GM10847 (cell line): ENCODE measurements around the gene VCAN.

Source experiments
- POLR2A ChIP-seq: IDR thresholded peaks from 2 replicates; pipeline ENCODE4 v1.6.1; 2011; ENCODE audit not compliant: insufficient read length; ENCODE audit errors: extremely low read depth

VCAN gene

DNA sequence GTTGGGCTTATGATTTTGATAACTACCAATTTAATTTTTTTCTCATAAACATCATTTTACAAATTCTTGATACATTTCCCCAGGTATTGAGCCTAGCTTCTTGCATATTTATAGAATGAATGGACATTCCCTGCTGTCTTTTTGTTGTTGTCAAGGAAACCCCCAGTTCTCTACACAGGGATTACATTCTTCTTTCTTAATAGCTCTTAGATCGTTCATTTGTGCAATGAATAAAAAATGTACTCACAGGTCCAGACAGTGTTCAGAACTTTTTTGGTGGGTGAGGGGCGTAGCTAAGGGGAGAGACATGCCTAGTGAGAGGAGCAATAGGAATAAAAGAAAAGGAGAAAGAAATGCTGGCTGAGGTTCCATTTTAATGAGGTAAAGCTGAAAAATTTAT lies 58.6 kb downstream of the VCAN start:
- TF ChIP-seq POLR2A = no peak

DNA sequence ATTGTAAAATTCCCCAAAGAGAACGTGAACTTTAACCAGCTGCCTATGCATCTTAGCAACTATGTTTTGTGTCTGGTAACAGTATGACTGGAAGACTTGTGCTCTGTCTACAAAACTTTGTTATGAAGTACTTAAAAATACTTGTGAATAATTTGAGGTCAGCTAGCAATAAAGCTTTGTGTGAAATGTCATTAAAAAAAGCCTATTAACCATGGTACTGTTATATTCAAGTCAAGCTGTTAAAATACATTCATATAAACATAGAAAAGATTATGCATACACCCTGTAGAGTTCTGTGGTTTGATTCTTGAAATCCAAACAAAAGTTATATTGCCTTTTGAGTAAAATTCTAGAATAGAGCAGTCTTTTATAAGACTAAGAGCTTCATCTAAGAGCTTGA lies 60.1 kb downstream of the VCAN start:
- TF ChIP-seq POLR2A = no peak

DNA sequence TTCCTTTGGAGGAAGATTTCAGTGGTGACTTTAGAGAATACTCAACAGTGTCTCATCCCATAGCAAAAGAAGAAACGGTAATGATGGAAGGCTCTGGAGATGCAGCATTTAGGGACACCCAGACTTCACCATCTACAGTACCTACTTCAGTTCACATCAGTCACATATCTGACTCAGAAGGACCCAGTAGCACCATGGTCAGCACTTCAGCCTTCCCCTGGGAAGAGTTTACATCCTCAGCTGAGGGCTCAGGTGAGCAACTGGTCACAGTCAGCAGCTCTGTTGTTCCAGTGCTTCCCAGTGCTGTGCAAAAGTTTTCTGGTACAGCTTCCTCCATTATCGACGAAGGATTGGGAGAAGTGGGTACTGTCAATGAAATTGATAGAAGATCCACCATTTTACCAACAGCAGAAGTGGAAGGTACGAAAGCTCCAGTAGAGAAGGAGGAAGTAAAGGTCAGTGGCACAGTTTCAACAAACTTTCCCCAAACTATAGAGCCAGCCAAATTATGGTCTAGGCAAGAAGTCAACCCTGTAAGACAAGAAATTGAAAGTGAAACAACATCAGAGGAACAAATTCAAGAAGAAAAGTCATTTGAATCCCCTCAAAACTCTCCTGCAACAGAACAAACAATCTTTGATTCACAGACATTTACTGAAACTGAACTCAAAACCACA lies 67.4 kb downstream of the VCAN start:
- no peak for TF ChIP-seq POLR2A

DNA sequence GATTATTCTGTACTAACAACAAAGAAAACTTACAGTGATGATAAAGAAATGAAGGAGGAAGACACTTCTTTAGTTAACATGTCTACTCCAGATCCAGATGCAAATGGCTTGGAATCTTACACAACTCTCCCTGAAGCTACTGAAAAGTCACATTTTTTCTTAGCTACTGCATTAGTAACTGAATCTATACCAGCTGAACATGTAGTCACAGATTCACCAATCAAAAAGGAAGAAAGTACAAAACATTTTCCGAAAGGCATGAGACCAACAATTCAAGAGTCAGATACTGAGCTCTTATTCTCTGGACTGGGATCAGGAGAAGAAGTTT lies 67.9 kb downstream of the VCAN start:
- TF ChIP-seq POLR2A = no peak

DNA sequence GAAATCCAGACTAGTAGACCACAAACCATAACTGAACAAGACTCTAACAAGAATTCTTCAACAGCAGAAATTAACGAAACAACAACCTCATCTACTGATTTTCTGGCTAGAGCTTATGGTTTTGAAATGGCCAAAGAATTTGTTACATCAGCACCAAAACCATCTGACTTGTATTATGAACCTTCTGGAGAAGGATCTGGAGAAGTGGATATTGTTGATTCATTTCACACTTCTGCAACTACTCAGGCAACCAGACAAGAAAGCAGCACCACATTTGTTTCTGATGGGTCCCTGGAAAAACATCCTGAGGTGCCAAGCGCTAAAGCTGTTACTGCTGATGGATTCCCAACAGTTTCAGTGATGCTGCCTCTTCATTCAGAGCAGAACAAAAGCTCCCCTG lies 68.6 kb downstream of the VCAN start:
- TF ChIP-seq POLR2A = no peak

DNA sequence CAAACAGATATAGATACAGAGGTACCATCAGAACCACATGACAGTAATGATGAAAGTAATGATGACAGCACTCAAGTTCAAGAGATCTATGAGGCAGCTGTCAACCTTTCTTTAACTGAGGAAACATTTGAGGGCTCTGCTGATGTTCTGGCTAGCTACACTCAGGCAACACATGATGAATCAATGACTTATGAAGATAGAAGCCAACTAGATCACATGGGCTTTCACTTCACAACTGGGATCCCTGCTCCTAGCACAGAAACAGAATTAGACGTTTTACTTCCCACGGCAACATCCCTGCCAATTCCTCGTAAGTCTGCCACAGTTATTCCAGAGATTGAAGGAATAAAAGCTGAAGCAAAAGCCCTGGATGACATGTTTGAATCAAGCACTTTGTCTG lies 69.2 kb downstream of the VCAN start:
- no peak for TF ChIP-seq POLR2A

DNA sequence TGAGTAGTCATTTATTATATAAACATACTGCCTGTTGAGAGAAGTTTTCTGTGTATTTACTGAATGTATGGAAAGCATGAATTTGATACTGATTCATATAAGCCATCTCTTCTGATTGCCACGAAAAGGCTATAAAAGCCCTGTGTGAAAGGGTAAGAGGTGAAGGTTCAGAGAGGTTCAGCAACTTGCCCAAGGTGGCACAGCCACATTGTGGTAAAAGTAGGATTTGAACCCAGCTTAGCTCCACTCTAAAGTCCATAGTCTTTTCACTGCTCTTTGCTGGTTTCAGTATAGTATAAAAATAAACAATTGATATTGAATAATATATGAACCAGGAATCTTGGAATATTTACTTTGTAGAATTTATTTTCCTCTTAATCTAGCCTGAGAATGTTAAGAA lies 71.3 kb downstream of the VCAN start:
- no peak for TF ChIP-seq POLR2A

DNA sequence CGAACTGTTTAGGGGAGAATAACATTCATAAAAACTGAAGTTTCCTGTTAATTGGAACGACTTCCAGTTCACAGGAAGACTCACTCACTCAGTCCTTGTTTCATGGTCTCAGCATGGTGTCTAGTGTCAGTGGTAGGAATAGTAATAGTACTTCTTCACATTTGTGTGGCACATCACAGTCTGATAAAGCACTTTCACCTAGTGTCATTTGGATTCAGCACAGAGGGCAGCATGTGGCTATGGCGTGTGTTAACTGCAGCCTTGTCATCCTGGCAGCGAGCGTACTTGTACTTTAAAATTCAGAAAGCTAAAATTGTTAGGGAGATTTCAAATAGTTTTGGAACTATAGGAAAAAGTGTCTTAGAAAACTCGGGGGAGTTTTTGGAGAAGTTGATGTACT lies 72.4 kb downstream of the VCAN start:
- TF ChIP-seq POLR2A = no peak

DNA sequence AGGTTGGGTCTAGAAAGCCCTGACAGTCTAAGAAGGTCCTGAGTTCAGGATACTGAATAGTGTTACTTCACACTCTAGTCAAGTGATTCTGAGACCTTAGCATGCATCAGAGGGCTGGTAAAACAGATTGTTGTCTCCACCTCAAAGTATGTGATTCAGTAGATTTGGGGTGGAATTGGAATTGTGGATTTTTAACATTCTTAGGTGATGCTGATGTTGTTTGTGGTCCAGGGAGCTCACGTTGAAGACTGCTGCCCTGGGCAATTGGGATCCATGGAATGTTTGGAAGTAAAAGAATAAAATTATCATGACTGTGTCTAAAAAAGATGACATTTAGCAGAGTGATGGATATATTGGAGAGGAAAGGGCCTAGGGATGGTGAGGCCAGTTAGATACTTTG lies 75.6 kb downstream of the VCAN start:
- TF ChIP-seq POLR2A = no peak

DNA sequence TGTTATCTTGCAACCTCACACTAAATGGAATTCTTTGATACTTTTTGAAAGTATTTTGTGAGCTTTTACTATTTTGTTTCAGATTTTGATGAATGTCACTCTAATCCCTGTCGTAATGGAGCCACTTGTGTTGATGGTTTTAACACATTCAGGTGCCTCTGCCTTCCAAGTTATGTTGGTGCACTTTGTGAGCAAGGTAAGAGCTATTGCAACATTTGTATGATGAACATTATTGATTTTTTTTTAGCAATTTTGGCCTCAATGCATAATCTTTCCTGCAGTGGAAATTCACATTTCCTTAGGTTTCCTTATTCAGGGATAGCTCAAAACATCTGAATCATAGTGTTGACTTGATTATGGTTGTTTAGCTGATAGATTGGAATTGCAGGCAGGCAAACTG lies 76.3 kb downstream of the VCAN start:
- no peak for TF ChIP-seq POLR2A

DNA sequence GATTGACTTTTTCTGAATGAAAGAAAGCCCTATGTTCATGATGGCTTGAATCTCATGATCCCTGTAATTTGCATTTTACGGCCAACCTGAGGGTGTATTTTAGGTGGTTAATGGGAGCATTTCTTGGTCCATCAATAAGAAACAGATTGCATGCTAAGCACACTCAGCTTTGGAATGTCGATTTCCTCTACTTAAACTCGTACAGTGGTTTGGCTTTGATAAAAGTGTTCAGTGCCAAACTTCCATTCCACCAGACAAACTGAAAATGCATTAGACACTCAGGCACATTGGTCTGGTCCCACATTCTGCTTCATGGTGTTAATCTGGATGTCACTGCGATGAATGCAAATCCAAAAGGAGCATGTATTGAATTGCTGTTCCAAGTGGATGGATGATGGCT lies 77.0 kb downstream of the VCAN start:
- TF ChIP-seq POLR2A = no peak

DNA sequence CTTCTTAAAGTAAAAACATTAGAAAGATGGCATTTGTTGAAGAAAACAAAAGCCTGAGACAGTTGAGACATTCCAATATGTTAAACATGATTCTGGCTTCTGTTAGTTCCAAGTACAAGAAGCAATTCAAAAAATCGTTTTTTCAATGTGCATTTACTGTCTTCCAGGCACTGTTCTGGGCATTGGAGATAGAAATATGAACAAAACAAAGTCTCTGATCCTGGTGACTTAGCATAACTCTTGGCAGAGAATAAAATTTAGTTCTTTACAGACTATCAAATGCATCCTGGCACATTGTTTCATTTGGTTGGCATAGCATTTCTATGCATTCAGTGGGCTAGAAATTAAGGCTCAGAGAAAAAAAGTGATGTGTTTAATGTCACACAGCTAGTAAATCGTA lies 77.5 kb downstream of the VCAN start:
- no peak for TF ChIP-seq POLR2A

DNA sequence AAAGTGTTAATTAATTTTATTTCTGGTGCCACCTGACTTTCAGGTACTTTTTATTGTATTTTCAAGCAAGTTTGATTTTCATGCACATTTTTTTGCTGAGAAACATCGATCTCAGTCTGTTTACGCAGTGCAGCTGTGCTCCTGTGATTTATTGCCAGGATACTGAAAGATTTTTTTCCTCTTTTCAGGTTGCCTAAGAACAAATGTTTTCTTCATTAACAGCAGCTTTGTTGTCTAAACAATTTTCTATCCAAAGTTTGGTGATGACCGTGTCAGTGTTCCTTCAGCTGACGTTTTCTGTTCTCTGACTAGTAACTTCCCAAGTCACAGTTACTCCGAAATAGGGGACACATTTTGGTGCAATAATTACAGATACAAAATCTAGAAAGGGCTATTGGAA lies 78.1 kb downstream of the VCAN start:
- no peak for TF ChIP-seq POLR2A

DNA sequence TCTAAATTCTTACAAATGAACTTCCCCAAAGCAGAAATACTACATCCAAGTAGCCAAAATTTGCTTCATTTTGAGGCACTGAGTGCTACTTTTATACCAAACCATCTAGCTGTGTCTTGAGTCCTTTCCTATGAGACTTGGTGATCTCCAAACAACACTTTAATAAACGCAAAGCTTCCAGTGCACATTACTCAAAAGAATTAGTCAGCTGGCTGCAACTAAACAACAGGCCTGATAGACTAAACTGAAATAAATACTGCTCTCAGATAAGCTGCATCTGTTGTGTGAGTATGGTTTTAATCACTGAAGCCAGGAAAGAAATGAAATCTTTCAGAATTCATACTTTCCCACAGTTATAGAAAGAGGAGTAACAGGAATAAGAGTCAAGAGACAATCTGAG lies 80.3 kb downstream of the VCAN start:
- TF ChIP-seq POLR2A = no peak

DNA sequence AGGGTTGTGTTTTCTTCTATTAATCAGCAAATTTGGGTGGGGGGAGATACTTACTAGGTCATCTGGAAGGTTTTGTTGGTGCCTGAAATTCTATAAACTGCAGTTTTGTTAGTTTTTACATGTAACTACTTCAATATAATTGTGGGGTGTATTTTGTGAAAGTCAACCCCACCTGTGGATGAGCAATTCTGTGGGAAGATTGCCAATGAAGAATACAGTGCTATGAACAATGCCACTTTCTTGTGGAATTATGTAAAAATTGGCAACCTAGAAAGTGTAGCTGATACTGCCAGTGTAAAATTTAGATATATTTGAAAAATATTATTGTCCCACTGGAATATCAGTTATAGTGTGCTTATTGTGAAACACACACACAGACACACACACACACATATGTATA lies 80.7 kb downstream of the VCAN start:
- no peak for TF ChIP-seq POLR2A

DNA sequence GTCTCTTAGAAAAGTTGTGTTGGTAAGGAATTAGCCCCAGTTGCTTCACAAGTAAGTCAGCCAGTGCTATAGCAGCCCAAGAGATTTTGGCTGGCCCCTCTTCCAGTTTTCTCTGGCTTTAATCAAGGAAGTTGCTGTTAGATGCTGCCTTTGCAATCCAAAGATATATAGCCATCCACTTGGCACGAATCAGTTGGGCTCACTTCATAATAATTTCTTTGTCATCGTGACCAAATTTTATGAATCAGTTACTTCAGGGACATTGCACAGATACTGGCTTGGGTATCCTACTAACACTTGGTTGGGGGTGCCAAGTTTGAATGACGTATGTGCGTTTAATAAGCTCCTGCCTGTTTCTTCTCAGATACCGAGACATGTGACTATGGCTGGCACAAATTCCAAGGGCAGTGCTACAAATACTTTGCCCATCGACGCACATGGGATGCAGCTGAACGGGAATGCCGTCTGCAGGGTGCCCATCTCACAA lies 81.5 kb downstream of the VCAN start:
- no peak for TF ChIP-seq POLR2A

DNA sequence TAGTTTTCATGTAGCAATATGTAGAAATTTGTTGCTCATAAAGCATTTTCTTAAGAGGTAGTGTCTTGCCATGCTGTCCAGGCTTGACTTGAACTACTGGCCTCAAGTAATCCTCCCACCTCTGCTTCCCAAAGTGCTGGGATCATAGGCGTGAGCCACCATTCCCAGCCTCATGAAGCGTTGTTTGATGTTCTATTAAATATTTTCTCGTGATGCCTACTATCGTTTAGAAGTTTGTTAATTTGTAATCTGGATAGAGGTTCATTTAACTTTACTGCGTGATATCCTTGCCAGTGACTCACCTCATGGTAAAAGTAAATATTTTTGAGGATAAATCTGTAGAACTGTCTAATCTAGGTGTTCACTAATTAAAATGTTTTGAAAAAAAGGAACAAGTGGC lies 82.6 kb downstream of the VCAN start:
- TF ChIP-seq POLR2A = no peak

DNA sequence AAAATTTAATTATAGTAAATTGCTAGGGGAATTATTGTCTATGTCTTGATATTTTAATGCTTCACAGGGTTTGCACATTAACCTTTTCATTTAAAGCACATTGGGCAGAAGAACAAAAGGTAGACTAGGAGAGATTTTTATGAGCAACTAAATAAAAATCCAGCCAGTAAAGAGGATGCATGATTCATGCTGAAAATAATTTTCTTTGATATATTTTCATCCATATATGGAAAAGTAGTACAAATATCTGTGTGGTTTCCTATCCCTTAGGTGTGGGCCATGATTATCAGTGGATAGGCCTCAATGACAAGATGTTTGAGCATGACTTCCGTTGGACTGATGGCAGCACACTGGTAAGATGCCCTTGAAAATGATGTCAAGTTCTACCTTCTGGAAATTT lies 83.1 kb downstream of the VCAN start:
- no peak for TF ChIP-seq POLR2A
